Peyer's patch (tissue), 4 donors: ENCODE results near the gene RBM19.

Experiments
- POLR2A ChIP-seq, 2 donors: fragments of 450-650 bp; IDR thresholded peaks; one replicate each; pipeline ENCODE4 v1.5.1; 2017; ENCODE audit warnings: antibody characterized with exemption in 2 of 2, mild to moderate bottlenecking in 2 of 2, moderate library complexity in 2 of 2
- TF ChIP-seq, protein P1 (sequence below), 6 experiments: fragments of 450-650 bp in 4 of 6; fragments of 200-600 bp in 2 of 6; sonication (generic) in 1 of 6; IDR thresholded peaks; one replicate each; pipeline ENCODE4 v1.5.1; 2017 to 2019; ENCODE audit warnings: antibody characterized with exemption in 6 of 6, mild to moderate bottlenecking in 3 of 6, moderate library complexity in 1 of 6

DNA sequence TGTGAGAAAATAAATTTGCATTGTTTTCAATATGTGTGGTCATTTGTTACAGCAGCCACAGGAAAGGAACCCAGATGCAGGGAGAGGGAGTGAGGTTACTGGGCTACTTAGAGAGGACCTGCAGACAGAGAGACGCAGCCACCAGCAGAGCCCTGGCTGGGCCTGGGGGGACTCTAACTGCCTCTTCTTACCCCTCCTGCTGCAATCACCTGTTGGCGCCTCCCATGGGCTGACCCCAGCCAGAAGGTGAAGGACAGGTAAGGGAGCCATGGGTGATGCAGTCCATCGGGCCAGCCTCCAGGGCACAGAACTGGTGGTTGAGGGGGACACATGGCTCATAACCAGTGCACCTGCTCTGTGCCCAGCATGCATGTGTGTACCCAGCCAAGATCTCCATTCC, 15.8 kb upstream of the RBM19 start:
- TF ChIP-seq, protein P1, sequence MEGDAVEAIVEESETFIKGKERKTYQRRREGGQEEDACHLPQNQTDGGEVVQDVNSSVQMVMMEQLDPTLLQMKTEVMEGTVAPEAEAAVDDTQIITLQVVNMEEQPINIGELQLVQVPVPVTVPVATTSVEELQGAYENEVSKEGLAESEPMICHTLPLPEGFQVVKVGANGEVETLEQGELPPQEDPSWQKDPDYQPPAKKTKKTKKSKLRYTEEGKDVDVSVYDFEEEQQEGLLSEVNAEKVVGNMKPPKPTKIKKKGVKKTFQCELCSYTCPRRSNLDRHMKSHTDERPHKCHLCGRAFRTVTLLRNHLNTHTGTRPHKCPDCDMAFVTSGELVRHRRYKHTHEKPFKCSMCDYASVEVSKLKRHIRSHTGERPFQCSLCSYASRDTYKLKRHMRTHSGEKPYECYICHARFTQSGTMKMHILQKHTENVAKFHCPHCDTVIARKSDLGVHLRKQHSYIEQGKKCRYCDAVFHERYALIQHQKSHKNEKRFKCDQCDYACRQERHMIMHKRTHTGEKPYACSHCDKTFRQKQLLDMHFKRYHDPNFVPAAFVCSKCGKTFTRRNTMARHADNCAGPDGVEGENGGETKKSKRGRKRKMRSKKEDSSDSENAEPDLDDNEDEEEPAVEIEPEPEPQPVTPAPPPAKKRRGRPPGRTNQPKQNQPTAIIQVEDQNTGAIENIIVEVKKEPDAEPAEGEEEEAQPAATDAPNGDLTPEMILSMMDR (IDR thresholded peaks at IDR 0.05) = no peak
- TF ChIP-seq POLR2A (IDR thresholded peaks at IDR 0.05) = no peak
